ENCODE measurements around the gene ITGA4. TPM values are rescaled to one million over a fixed set of nuclear protein-coding genes. Genes with fewer than 3 reads are reported as not detected.

Gene ITGA4
- polyA plus RNA-seq, 1 donor (not counting 4 experiments of a cell fraction or from before 2014, with no cell fraction given), result 4.7 TPM

GRCh38 chr2:181485638-181485946 lies 28.4 kb downstream of the ITGA4 start:
- no peaks in the 10 kb centered on the region for H3K27me3 ChIP-seq (ENCODE audit: control insufficient read depth, extremely low read depth, insufficient read depth, low read length)
- H3K9me3 ChIP-seq (ENCODE audit: control insufficient read depth, low read depth, low read length), result no peaks in the 10 kb centered on the region
- H2AFZ ChIP-seq (ENCODE audit: control insufficient read depth, low read length), result no peak overlapping the region
- dilution Hi-C loops (cut with MboI; ENCODE audit: extremely low pct_ligation_motif_present, low sequenced_read_pairs), result no loop called here
- H3K36me3 ChIP-seq (ENCODE audit: control insufficient read depth in 2 of 2, extremely low read depth in 1 of 2, insufficient read depth in 2 of 2, low read length in 2 of 2), result no peaks in the 10 kb centered on the region
- H4K20me1 ChIP-seq (ENCODE audit: control insufficient read depth, extremely low read depth, insufficient read depth, low read length), result no peaks in the 10 kb centered on the region
- H3K4me3 ChIP-seq (ENCODE audit: control insufficient read depth in 2 of 3, extremely low read depth in 1 of 3, insufficient read depth in 2 of 3, low read depth in 1 of 3, low read length in 3 of 3), result no peak overlapping the region
- no peak overlapping the region for H3K9ac ChIP-seq (ENCODE audit: control insufficient read depth, extremely low read depth, insufficient read depth, low read length)
- no peak overlapping the region for H3K4me2 ChIP-seq (ENCODE audit: control insufficient read depth, extremely low read depth, insufficient read depth, low read depth, low read length)
- H3K9me1 ChIP-seq (ENCODE audit: control insufficient read depth, extremely low read depth, insufficient read depth, low read length), result no peaks in the 10 kb centered on the region
- DNase-seq (ENCODE audit: low read depth, low spot score) (no peak), FAIRE-seq (no peak)
- no peaks in the 10 kb centered on the region for H3K4me1 ChIP-seq (ENCODE audit: control insufficient read depth, extremely low read depth, insufficient read depth, low read length)
- no peaks in the 10 kb centered on the region for H3K79me2 ChIP-seq (ENCODE audit: control insufficient read depth, insufficient read depth, low read length)
- H3K27ac ChIP-seq (ENCODE audit: control insufficient read depth, insufficient read depth, low read length), result no peak overlapping the region
- no peak for TF ChIP-seq EZH2 (IDR thresholded peaks at IDR 0.05; ENCODE audit: low read length)
- TF ChIP-seq, protein P1, sequence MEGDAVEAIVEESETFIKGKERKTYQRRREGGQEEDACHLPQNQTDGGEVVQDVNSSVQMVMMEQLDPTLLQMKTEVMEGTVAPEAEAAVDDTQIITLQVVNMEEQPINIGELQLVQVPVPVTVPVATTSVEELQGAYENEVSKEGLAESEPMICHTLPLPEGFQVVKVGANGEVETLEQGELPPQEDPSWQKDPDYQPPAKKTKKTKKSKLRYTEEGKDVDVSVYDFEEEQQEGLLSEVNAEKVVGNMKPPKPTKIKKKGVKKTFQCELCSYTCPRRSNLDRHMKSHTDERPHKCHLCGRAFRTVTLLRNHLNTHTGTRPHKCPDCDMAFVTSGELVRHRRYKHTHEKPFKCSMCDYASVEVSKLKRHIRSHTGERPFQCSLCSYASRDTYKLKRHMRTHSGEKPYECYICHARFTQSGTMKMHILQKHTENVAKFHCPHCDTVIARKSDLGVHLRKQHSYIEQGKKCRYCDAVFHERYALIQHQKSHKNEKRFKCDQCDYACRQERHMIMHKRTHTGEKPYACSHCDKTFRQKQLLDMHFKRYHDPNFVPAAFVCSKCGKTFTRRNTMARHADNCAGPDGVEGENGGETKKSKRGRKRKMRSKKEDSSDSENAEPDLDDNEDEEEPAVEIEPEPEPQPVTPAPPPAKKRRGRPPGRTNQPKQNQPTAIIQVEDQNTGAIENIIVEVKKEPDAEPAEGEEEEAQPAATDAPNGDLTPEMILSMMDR (optimal IDR thresholded peaks at IDR 0.05 in 1 of 3, IDR thresholded peaks at IDR 0.05 in 1 of 3, conservative IDR thresholded peaks at IDR 0.05 in 1 of 3; ENCODE audit: extremely low read depth in 1 of 3, insufficient read depth in 2 of 3, low read length in 3 of 3), result no peak

- no peaks in the 10 kb centered on the region for H3K9me3 ChIP-seq (ENCODE audit: control insufficient read depth, low read depth, low read length)
- H3K9ac ChIP-seq (ENCODE audit: control insufficient read depth, extremely low read depth, insufficient read depth, low read length), result no peak overlapping the region
- H3K36me3 ChIP-seq (ENCODE audit: control insufficient read depth in 2 of 2, extremely low read depth in 1 of 2, insufficient read depth in 2 of 2, low read length in 2 of 2), result no peaks in the 10 kb centered on the region
- FAIRE-seq (no peak), DNase-seq (ENCODE audit: low read depth, low spot score) (no peak)
- no peak for TF ChIP-seq EZH2 (IDR thresholded peaks at IDR 0.05; ENCODE audit: low read length)
- TF ChIP-seq, protein P1 (optimal IDR thresholded peaks at IDR 0.05 in 1 of 3, IDR thresholded peaks at IDR 0.05 in 1 of 3, conservative IDR thresholded peaks at IDR 0.05 in 1 of 3; ENCODE audit: extremely low read depth in 1 of 3, insufficient read depth in 2 of 3, low read length in 3 of 3), result no peak
- no peaks in the 10 kb centered on the region for H3K4me1 ChIP-seq (ENCODE audit: control insufficient read depth, extremely low read depth, insufficient read depth, low read length)
- H3K79me2 ChIP-seq (ENCODE audit: control insufficient read depth, insufficient read depth, low read length), result no peaks in the 10 kb centered on the region
- no peak overlapping the region for H3K27ac ChIP-seq (ENCODE audit: control insufficient read depth, insufficient read depth, low read length)
- H3K4me2 ChIP-seq (ENCODE audit: control insufficient read depth, extremely low read depth, insufficient read depth, low read depth, low read length), result no peak overlapping the region
- H3K4me3 ChIP-seq (ENCODE audit: control insufficient read depth in 2 of 3, extremely low read depth in 1 of 3, insufficient read depth in 2 of 3, low read depth in 1 of 3, low read length in 3 of 3), result no peak overlapping the region
- no peaks in the 10 kb centered on the region for H3K27me3 ChIP-seq (ENCODE audit: control insufficient read depth, extremely low read depth, insufficient read depth, low read length)
- H2AFZ ChIP-seq (ENCODE audit: control insufficient read depth, low read length), result no peak overlapping the region
- no peaks in the 10 kb centered on the region for H3K9me1 ChIP-seq (ENCODE audit: control insufficient read depth, extremely low read depth, insufficient read depth, low read length)
- dilution Hi-C loops (cut with MboI; ENCODE audit: extremely low pct_ligation_motif_present, low sequenced_read_pairs), result no loop called here
- no peaks in the 10 kb centered on the region for H4K20me1 ChIP-seq (ENCODE audit: control insufficient read depth, extremely low read depth, insufficient read depth, low read length)
Observed at GRCh38 chr2:181499231-181499630, 42.0 kb downstream of the ITGA4 start.

Data from keratinocyte (primary cell).